ENCODE measurements around the gene RIPOR1.

The RIPOR1 gene

DNA sequence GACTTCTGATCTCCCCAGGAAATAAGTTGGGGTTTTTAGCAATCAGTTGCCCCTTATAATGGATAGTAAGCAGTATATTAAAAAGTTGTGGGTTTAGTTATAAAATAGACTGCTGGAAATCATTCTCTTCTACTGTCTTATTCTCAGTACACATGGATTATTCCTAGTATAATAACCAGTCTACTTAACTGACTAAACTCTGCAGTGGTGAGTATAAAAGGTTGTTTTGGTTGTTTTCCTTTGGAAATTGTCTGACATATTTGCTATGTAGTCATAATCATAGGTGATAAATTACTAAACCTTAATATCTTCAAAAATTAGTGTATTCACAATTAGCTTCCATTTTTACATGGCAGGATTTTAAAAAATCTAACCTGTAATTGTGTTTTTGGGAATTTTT lies 65.1 kb downstream of the RIPOR1 start:
- H3K9me2 ChIP-seq (ENCODE audit: low read depth, low read length), result no peaks in the 10 kb centered on the region
- no peak overlapping the region for H3K9ac ChIP-seq (ENCODE audit: low read length)
- peaks cover 38% of the 10 kb centered on the region for H3K36me3 ChIP-seq (ENCODE audit: insufficient read depth, low read length)
- no peaks in the 10 kb centered on the region for H4K20me1 ChIP-seq (ENCODE audit: insufficient read depth, low read length)
- no peak overlapping the region for H3K27ac ChIP-seq (ENCODE audit: low read depth, low read length, poor library complexity, severe bottlenecking)
- no peaks in the 10 kb centered on the region for H3K27me3 ChIP-seq (ENCODE audit: insufficient read depth, low read length)
- H3K79me2 ChIP-seq (ENCODE audit: insufficient read depth, low read length), result peaks cover 47% of the 10 kb centered on the region
- H3F3A ChIP-seq (ENCODE audit: insufficient read depth, low read length), result no peaks in the 10 kb centered on the region
- H3K4me2 ChIP-seq (ENCODE audit: low read length), result no peak overlapping the region
- no peak overlapping the region for H3K4me3 ChIP-seq (ENCODE audit: low read depth, low read length, poor library complexity, severe bottlenecking)
- TF ChIP-seq, protein P1, sequence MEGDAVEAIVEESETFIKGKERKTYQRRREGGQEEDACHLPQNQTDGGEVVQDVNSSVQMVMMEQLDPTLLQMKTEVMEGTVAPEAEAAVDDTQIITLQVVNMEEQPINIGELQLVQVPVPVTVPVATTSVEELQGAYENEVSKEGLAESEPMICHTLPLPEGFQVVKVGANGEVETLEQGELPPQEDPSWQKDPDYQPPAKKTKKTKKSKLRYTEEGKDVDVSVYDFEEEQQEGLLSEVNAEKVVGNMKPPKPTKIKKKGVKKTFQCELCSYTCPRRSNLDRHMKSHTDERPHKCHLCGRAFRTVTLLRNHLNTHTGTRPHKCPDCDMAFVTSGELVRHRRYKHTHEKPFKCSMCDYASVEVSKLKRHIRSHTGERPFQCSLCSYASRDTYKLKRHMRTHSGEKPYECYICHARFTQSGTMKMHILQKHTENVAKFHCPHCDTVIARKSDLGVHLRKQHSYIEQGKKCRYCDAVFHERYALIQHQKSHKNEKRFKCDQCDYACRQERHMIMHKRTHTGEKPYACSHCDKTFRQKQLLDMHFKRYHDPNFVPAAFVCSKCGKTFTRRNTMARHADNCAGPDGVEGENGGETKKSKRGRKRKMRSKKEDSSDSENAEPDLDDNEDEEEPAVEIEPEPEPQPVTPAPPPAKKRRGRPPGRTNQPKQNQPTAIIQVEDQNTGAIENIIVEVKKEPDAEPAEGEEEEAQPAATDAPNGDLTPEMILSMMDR (IDR thresholded peaks at IDR 0.05; ENCODE audit: low read length), result no peak
- no peak for TF ChIP-seq EZH2 (IDR thresholded peaks at IDR 0.05; ENCODE audit: borderline replicate concordance, low read length)
- no peak overlapping the region for H2AFZ ChIP-seq (ENCODE audit: low read length)
- H3K4me1 ChIP-seq (ENCODE audit: insufficient read depth, low read length, severe bottlenecking), result no peaks in the 10 kb centered on the region
- no peaks in the 10 kb centered on the region for H3K9me3 ChIP-seq (ENCODE audit: low read length)

DNA sequence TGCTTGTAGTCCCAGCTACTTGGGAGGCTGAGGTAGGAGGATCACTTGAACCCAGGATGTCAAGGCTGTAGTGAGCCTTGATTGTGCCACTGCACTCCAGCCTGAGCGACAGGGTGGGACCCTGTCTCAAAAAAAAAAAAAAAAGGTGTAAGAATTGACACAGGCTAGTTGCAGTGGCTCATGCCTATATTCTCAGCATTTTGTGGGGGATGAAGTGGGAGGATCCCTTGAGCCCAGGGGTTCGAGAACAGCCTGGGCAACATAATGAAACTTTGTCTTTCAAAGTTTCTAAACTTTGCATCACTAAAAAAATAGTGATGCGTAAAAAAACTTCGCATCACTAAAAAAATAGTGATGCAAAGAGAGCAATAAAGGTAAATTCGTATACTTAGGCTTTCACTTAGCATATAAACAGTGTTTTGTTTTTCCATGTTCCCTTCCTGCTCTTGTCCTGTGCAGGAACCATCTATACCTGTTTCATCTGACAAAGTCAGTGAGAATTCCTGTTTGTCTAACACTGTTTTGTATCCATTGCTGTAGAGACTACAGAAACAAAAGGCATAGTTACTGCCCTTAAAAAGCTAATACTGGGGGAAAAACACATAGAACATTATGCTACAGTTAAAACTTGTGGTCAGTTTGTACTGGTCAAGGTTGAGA lies 65.8 kb downstream of the RIPOR1 start:
- Histone ChIP-seq H3K4me1 (ENCODE audit: insufficient read depth, low read length, severe bottlenecking) (no peaks in the 10 kb centered on the region), H3K4me2 (ENCODE audit: low read length) (no peak overlapping the region), H3K27me3 (ENCODE audit: insufficient read depth, low read length) (no peaks in the 10 kb centered on the region), H3F3A (ENCODE audit: insufficient read depth, low read length) (no peaks in the 10 kb centered on the region), H3K9me2 (ENCODE audit: low read depth, low read length) (no peaks in the 10 kb centered on the region), H3K36me3 (ENCODE audit: insufficient read depth, low read length) (peaks cover 42% of the 10 kb centered on the region), H2AFZ (ENCODE audit: low read length) (no peak overlapping the region), H3K79me2 (ENCODE audit: insufficient read depth, low read length) (peaks cover 51% of the 10 kb centered on the region), H3K4me3 (ENCODE audit: low read depth, low read length, poor library complexity, severe bottlenecking) (no peak overlapping the region), H4K20me1 (ENCODE audit: insufficient read depth, low read length) (no peaks in the 10 kb centered on the region), H3K9ac (ENCODE audit: low read length) (no peak overlapping the region), H3K27ac (ENCODE audit: low read depth, low read length, poor library complexity, severe bottlenecking) (no peak overlapping the region), H3K9me3 (ENCODE audit: low read length) (no peaks in the 10 kb centered on the region)
- TF ChIP-seq, protein P1 (IDR thresholded peaks at IDR 0.05; ENCODE audit: low read length), result no peak
- TF ChIP-seq EZH2 (IDR thresholded peaks at IDR 0.05; ENCODE audit: borderline replicate concordance, low read length), result no peak

DNA sequence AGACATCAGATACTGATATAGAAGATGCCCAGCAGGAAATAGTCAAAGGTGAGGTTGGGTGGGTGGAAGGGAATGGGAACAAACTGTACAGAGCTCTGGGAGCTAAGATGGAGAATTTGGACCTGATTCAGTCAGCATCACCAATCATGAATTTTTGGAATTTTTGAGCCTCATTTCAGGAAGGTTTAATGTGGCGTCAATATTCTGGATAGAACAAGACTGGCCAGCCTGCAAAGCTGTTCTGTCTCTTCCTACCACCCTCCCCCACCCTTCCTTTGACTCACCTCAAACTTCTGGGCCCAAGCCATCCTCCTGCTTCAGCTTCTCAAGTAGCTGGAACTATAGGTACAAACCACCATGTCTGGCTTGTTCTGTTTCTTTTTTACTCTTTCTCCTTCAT lies 66.3 kb downstream of the RIPOR1 start:
- Histone ChIP-seq H3K4me1 (ENCODE audit: insufficient read depth, low read length, severe bottlenecking) (no peaks in the 10 kb centered on the region), H3K27ac (ENCODE audit: low read depth, low read length, poor library complexity, severe bottlenecking) (no peak overlapping the region), H3K4me3 (ENCODE audit: low read depth, low read length, poor library complexity, severe bottlenecking) (no peak overlapping the region), H3K9me3 (ENCODE audit: low read length) (no peaks in the 10 kb centered on the region), H3K79me2 (ENCODE audit: insufficient read depth, low read length) (peaks cover 56% of the 10 kb centered on the region), H3F3A (ENCODE audit: insufficient read depth, low read length) (no peaks in the 10 kb centered on the region), H3K4me2 (ENCODE audit: low read length) (no peak overlapping the region), H3K9ac (ENCODE audit: low read length) (no peak overlapping the region), H2AFZ (ENCODE audit: low read length) (no peak overlapping the region), H3K36me3 (ENCODE audit: insufficient read depth, low read length) (peaks cover 42% of the 10 kb centered on the region), H3K9me2 (ENCODE audit: low read depth, low read length) (no peaks in the 10 kb centered on the region), H3K27me3 (ENCODE audit: insufficient read depth, low read length) (no peaks in the 10 kb centered on the region), H4K20me1 (ENCODE audit: insufficient read depth, low read length) (no peaks in the 10 kb centered on the region)
- TF ChIP-seq, protein P1 (IDR thresholded peaks at IDR 0.05; ENCODE audit: low read length), result no peak
- no peak for TF ChIP-seq EZH2 (IDR thresholded peaks at IDR 0.05; ENCODE audit: borderline replicate concordance, low read length)
